C4-2B (cell line): Measurements from ENCODE around the gene CYBC1.

Experiments used
- ZFX ChIP-seq: fragments of 450-650 bp; IDR thresholded peaks from 2 replicates; pipeline ENCODE4 v1.6.1; 2017
- TF ChIP-seq, protein P1 (sequence below): fragments of 450-650 bp; conservative IDR thresholded peaks from 2 replicates; pipeline ENCODE4 v1.5.1; 2017; ENCODE audit warnings: mild to moderate bottlenecking

DNA sequence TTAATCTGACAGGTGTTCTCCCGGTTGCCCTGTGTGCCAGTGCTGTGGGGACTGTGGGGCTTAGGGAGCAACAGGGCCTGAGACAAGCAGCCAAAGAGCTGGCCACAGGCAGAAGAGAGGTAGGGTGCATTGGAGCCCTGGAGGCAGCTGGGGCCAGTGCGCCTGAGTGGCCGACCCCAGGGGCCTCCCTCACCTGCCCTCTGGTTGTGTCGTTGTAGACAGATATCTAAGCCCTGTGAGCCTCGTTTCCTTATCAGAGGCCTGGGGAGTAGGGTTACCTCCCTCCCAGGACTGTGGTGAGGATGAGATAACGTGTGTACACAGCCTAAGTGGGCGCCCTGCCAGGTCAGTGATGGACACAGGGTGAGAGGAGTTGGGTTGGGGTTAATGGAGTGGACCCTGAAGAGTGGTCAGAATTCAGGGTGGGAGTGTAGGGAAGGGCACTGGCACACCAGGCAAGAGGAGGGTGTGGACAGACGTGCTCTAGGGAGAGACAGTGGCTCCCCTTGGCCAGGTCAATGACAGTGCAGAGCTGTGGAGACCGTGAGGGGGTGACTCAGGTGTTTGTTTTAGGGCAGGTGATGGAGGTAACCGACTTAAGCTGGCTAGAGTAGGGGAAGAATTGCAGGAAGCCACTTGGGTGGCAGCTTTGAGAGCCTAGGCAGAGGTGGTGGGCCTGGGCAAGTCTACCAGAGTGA lies 11.4 kb upstream of the CYBC1 start:
- TF ChIP-seq, protein P1, sequence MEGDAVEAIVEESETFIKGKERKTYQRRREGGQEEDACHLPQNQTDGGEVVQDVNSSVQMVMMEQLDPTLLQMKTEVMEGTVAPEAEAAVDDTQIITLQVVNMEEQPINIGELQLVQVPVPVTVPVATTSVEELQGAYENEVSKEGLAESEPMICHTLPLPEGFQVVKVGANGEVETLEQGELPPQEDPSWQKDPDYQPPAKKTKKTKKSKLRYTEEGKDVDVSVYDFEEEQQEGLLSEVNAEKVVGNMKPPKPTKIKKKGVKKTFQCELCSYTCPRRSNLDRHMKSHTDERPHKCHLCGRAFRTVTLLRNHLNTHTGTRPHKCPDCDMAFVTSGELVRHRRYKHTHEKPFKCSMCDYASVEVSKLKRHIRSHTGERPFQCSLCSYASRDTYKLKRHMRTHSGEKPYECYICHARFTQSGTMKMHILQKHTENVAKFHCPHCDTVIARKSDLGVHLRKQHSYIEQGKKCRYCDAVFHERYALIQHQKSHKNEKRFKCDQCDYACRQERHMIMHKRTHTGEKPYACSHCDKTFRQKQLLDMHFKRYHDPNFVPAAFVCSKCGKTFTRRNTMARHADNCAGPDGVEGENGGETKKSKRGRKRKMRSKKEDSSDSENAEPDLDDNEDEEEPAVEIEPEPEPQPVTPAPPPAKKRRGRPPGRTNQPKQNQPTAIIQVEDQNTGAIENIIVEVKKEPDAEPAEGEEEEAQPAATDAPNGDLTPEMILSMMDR: no peak
- no peak for TF ChIP-seq ZFX
